Right lobe of liver (tissue), 6 donors: Measurements from ENCODE around the gene SLCO2A1. TPM values are rescaled to one million over a fixed set of nuclear protein-coding genes. Genes with fewer than 3 reads are reported as not detected.

Experiments used
- ATAC-seq, 4 donors: fragments of 200-7000 bp; cut with Tn5 transposase; one replicate each; pipeline ENCODE4 v1.9.1; 2020; ENCODE audit warnings: mild to moderate bottlenecking in 4 of 4, moderate library complexity in 4 of 4
- DNase-seq, 3 donors: peaks; one replicate each; pipeline ENCODE4 v3.0.0-alpha.2; 2020
- H3K27ac ChIP-seq, 3 donors: fragments of 200-600 bp; one replicate each; pipeline ENCODE4 v1.8.0; 2022
- H3K27me3 ChIP-seq, 2 donors: fragments of 200-600 bp; one replicate each; pipeline ENCODE4 v1.8.0; 2022
- H3K36me3 ChIP-seq, 4 donors: fragments of 200-600 bp; sonication (generic) in 1 of 4; one replicate each; pipeline versions ENCODE4 v1.5.1 to v1.8.0; 2017 to 2022; ENCODE audit warnings: control low read depth in 1 of 4
- H3K4me1 ChIP-seq, 4 donors: fragments of 200-600 bp; sonication (generic) in 1 of 4; one replicate each; pipeline versions ENCODE4 v1.5.1 to v1.8.0; 2017 to 2022; ENCODE audit warnings: control low read depth in 1 of 4
- H3K4me3 ChIP-seq, 3 donors: fragments of 200-600 bp; one replicate each; pipeline ENCODE4 v1.8.0; 2022
- H3K9me3 ChIP-seq, 4 donors: fragments of 200-600 bp; sonication (generic) in 1 of 4; one replicate each; pipeline versions ENCODE4 v1.5.1 to v1.8.0; 2017 to 2022; ENCODE audit warnings: control low read depth in 1 of 4
- POLR2A ChIP-seq: fragments of 450-650 bp; IDR thresholded peaks from one replicate; pipeline ENCODE4 v1.6.1; 2017; ENCODE audit warnings: antibody characterized with exemption, mild to moderate bottlenecking
- WGBS: methylation state at CpG from one replicate; pipeline ENCODE4 v1.1.6; 2018; ENCODE audit warnings: low coverage, low lambda C conversion rate; ENCODE audit not compliant: insufficient coverage; ENCODE audit errors: missing lambda C conversion rate; 5-methylcytosine and 5-hydroxymethylcytosine counted together
- intact Hi-C, 2 donors: fragments of 100-400 bp; cut with DNase I; formaldehyde crosslinking; loops; one replicate each; pipeline versions ENCODE4 v1.11.2 to v1.14.1; 2022
- total RNA-seq, 6 experiments: library from RNA; depleted of rRNA in 2 of 6; stranded (reverse); fragments of >200 nt in 2 of 6; fragmentation: NEBNext Ultra II Directional in 3 of 6; extraction: Animal tissue kit (Norgen Biotek cat#: 25700) in 3 of 6; gene quantifications; one replicate each; pipeline versions ENCODE4 v1.1.0 to v1.2.4, GENCODE V29; 2016 to 2023
- TF ChIP-seq, protein P1 (sequence below), 4 donors: fragments of 200-600 bp in 3 of 4; fragments of 450-650 bp in 1 of 4; IDR thresholded peaks; one replicate each; pipeline versions ENCODE4 v1.5.1 to v1.8.0; 2016 to 2022; ENCODE audit warnings: antibody characterized with exemption in 4 of 4, mild to moderate bottlenecking in 2 of 4
- donor health status: DM: no; HTN: yes; CAD: no.
- donor health status: DM: no; HTN: no; CAD: no.
- donor health status: DM: no; HTN: no; CAD: no.
- donor health status: DM: no; HTN: yes; CAD: no.
- donor health status: DM: no; HTN: yes; CAD: no.

SLCO2A1 gene
- total RNA-seq, 6 experiments from 2014 or later = 0.71 to 4.4 (median 1.5) TPM

DNA sequence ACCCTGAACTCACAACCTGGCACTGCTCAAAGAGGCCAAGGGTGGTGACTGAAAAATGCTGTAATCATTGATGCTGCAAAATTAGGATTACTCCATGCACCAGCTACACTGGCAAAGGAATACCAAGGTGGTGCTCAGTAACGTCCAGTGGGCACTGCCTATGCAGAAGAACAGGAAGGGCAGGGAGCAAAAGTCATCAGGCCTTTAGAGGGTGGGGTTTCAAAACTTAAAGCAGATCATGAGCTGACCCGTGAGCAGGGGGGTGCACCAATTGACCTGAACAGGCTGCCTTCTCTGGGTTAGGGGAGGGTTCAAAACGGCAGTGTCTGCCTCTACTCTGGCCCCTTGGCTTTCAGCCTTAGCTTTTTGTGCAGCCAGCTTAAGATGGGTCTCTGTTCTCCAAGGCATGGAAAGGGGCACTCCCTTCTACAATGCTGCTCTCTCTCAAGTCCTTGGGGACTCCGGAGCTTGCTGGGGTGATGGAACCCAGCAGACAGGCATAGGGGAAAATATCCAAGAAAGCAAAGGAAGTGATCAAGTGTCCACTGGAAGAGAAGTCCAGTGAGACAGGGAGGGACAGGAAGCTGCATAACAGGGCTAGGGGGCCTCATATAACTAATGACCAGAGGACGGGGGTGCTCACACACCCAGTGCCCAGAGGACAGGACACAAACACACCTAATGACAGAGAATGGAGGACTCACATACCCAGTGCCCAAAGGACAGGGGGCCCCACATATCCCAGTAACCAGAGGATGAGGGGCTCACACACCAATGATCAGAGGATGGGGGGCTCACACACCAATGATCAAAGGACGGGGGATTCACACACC is 145.5 kb downstream of the SLCO2A1 start:
- Histone ChIP-seq H3K4me3 (no peak overlapping the region), H3K36me3 (no peaks in the 10 kb centered on the region), H3K27me3 (no peaks in the 10 kb centered on the region), H3K27ac (no peak overlapping the region), H3K9me3 (no peaks in the 10 kb centered on the region), H3K4me1 (no peaks in the 10 kb centered on the region)
- DNase-seq (no peak), ATAC-seq (no peak)
- intact Hi-C loops = no loop called here
- TF ChIP-seq, protein P1, sequence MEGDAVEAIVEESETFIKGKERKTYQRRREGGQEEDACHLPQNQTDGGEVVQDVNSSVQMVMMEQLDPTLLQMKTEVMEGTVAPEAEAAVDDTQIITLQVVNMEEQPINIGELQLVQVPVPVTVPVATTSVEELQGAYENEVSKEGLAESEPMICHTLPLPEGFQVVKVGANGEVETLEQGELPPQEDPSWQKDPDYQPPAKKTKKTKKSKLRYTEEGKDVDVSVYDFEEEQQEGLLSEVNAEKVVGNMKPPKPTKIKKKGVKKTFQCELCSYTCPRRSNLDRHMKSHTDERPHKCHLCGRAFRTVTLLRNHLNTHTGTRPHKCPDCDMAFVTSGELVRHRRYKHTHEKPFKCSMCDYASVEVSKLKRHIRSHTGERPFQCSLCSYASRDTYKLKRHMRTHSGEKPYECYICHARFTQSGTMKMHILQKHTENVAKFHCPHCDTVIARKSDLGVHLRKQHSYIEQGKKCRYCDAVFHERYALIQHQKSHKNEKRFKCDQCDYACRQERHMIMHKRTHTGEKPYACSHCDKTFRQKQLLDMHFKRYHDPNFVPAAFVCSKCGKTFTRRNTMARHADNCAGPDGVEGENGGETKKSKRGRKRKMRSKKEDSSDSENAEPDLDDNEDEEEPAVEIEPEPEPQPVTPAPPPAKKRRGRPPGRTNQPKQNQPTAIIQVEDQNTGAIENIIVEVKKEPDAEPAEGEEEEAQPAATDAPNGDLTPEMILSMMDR (IDR thresholded peaks at IDR 0.05) = no peak
- no peak for TF ChIP-seq POLR2A
- WGBS = 34% methylated on average over 4 of the region's 6 CpGs

GRCh38 chr3:133883641-133884040 is 146.1 kb downstream of the SLCO2A1 start:
- ATAC-seq (no peak), DNase-seq (no peak)
- no peaks in the 10 kb centered on the region for H3K27me3 ChIP-seq
- no peaks in the 10 kb centered on the region for H3K36me3 ChIP-seq
- intact Hi-C loops = no loop called here
- TF ChIP-seq, protein P1 (IDR thresholded peaks at IDR 0.05) = no peak
- no peak for TF ChIP-seq POLR2A
- no peaks in the 10 kb centered on the region for H3K9me3 ChIP-seq
- H3K4me1 ChIP-seq = no peaks in the 10 kb centered on the region
- H3K4me3 ChIP-seq = no peak overlapping the region
- no peak overlapping the region for H3K27ac ChIP-seq

DNA sequence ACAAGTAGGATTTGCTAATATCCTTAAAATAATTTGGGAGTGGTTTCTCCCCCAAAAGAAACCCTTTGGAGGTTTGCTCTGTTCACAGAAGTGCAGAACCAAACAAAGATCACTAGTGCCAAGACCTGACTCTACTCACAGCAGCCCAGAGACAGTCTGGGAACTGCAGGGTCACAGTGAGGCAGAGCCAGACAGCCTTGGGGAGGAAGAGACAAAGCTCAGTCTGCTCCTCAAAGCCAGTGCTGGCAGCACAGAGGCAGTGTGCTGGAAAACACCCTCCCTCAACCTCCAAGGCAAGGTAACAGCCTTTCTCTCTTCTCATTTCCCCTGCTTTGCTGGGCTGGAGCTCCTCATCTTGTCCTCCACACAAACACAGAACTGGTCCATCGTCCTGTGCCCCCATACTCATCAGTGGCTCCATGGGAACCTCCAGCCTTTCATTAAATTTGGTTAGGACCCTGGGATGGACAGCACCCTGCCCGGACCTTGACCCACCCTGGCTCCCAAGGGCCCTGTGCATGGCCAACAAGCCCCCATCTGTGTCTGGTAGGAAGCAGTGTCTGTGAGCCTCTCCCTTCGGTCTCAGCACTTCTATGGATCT is 146.6 kb downstream of the SLCO2A1 start:
- H3K27me3 ChIP-seq = no peaks in the 10 kb centered on the region
- no peak overlapping the region for H3K27ac ChIP-seq
- no peak overlapping the region for H3K4me3 ChIP-seq
- no peak for DNase-seq
- H3K9me3 ChIP-seq = no peaks in the 10 kb centered on the region
- H3K4me1 ChIP-seq = no peaks in the 10 kb centered on the region
- intact Hi-C loops = no loop called here
- WGBS = 40% methylated on average over 1 of the region's 3 CpGs
- no peaks in the 10 kb centered on the region for H3K36me3 ChIP-seq
- TF ChIP-seq POLR2A = no peak
- TF ChIP-seq, protein P1 (IDR thresholded peaks at IDR 0.05) = no peak
- no peak for ATAC-seq

DNA sequence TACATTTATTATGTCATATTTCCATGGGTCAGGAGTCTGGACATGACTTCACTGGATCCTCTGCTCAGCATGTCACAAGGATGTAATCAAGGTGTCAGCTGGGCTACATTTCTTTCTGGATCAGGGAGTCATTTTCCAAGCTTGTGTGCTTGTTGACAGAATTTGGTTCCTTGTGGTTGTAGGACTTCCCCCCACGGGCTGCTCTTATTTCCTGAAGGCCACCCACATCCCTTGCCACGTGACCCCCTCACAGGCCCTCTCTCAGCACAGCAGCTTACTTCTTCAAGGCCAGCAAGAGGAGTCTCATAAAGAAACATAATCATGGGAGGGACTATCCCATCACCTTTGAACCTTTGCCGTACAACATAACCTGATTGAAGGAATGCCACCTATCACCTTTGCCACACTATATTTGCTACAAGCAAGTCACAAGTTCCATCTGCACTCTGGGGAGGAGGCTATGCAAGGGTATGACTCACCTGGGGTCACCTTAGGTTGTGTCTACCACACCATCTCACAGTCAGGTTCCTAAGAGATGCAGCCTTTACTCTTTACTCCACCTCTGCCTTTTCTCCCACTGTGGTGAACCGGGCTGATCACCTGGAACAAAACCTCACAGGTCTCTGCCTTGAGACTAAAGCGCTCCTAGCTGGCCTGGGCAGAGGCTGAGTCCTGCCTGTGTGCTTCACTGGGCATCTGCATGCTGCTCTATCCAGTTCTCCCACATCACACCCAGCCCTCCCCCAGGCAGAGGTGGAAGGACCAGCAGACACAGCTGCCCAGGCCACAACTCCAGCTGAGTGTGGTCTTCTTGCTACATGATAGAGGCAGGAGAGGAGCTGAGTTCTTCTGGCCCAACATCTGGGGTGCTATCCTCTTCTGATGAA is 147.5 kb downstream of the SLCO2A1 start:
- no peak for TF ChIP-seq POLR2A
- TF ChIP-seq, protein P1 (IDR thresholded peaks at IDR 0.05) = no peak
- H3K4me3 ChIP-seq = no peak overlapping the region
- no peaks in the 10 kb centered on the region for H3K9me3 ChIP-seq
- DNase-seq (peak in 1 of 3 donors; percentile 31), ATAC-seq (no peak)
- WGBS = 48% methylated on average over 4 of the region's 5 CpGs
- no peak overlapping the region for H3K27ac ChIP-seq
- no peaks in the 10 kb centered on the region for H3K27me3 ChIP-seq
- intact Hi-C loops = no loop called here
- H3K4me1 ChIP-seq = no peaks in the 10 kb centered on the region
- H3K36me3 ChIP-seq = no peaks in the 10 kb centered on the region
